Inflammatory macrophage (primary cell): ENCODE measurements around the gene TUBB1.

ENCODE experiments used
- DNase-seq, 2 donors: peaks; one replicate each; pipeline ENCODE4 v3.0.0-alpha.2; 2020 to 2022

The TUBB1 gene

DNA sequence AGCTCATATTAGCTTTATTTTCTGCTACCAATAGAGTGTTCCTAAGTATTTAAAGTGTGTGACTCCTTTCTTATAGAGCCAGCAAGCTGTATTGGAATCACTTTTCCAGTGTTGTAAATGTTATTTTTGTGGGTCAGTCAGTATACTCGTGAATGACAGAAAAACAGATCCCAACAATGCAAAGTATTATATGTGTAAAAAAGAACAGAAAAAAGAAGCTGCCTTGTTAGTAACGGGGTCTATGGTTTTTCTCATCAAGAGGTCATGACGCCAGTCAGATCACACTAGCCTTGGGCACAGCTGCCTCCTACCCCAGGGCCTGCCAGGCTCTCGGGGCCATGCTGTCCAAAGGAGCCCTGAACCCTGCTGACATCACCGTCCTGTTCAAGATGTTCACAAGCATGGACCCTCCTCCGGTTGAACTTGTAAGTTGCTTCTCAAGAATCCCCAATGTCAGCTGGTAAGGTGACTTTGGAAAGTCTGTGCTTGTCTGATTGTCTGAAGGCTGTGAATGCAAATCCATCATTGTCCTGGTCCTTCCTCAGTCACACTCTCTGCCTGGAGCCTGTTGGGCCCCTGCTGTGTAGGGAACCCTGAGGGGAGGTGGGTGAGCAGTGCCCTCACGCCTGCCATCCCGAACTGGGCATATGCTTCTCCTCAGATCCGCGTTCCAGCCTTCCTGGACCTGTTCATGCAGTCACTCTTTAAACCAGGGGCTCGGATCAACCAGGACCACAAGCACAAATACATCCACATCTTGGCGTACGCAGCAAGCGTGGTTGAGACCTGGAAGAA lies 28.4 kb upstream of the TUBB1 start:
- no peak for DNase-seq

DNA sequence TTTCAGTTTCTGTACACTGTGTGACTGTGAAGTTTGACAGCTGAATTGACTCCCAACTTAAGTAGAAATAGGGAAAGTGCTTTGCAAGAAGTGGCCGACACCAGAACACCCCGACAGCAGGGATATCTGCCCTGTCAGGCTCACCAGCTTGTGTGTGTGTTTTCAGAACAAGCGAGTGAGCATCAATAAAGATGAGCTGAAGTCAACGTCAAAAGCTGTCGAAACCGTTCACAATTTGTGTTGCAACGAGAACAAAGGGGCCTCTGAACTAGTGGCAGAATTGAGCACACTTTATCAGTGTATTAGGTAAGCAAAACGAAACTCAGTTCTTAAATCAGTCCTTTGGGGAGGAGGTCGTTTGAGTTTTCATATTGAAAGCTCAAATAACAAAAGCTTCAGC lies 27.5 kb upstream of the TUBB1 start:
- DNase-seq, result no peak

DNA sequence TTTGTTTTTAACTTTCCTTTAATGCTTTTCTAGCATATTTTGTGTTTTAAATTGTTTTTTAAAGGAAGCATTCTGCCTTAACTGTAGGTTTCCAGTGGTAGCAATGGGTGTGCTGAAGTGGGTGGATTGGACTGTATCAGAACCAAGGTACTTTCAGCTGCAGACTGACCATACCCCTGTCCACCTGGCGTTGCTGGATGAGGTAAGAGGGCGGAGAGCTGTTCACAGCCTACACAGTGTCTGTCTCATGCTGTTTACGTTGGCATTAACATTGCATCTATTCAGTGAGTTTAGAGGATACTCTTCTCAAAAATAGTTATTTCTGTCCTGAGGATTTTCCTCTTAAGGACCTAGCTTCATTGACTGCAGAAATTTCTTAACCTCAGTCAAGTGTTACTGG lies 26.3 kb upstream of the TUBB1 start:
- no peak for DNase-seq

DNA sequence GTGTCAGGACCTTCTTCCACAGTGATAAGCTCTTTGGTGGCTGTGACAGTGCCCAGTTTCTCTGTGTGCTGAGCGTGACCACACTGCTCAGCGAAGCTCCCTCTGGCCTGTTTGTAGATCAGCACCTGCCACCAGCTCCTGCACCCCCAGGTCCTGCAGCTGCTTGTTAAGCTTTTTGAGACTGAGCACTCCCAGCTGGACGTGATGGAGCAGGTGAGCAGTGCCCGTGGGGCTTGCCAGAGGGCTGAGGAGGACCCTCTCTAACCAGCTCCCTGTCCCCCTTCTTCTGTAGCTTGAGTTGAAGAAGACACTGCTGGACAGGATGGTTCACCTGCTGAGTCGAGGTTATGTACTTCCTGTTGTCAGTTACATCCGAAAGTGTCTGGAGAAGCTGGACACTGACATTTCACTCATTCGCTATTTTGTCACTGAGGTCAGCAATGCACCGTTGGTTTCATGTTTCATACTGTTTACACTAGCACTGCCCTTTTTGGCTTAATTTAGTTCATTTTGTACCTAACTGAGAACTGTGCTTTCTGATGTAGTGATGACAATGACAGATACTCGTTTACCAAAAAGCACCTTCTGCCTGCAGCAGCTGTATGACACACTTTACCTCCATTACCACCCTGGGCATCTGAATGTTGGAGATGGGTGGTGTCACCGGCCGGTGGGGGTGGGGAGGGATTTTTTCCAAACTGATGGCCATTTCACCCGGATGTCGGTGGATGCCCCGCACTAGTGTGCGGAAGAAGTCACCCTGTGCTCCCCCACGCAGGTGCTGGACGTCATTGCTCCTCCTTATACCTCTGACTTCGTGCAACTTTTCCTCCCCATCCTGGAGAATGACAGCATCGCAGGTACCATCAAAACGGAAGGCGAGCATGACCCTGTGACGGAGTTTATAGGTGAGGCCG lies 25.6 kb upstream of the TUBB1 start:
- DNase-seq, result no peak

- no peak for DNase-seq
Measured at GRCh38 chr20:58994390-58995159, 24.7 kb upstream of the TUBB1 start.

DNA sequence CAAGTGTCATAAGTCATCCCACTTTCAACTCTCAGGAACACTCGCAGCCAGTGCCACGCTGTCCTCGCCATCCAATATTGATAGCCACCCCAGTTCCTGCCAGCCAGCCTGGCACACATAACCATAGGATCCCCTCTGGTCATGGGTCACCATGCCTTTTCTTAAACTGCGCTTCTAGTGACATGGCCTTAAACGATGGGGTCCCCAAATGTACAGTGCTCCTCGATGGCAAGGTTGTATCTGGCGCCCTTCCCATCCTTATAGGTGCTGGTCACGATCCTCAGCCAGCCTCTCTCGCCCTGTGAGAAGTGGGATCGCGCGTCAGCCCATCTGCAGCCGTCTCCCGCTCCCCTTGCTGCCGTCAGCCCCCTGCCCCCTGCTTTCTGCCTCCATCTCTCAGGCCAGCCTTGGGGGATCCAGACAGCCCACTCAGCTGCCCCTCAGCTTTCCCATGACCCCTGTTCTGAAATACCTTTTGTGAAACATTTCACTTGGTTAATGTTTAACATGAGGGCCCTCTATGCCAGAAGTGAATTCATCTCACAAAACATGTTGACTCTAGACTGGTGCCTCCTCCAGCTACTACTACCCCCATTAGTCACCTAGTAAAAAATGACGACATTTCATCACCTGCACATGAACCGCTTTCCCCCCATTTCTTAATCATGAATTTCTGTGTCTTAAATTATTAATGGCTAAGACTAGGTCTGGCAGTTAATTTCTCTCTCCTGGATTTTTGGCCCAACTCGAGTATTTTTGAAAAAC lies 23.6 kb upstream of the TUBB1 start:
- DNase-seq, result no peak

- no peak for DNase-seq
Measured at GRCh38 chr20:58996226-58996611, 23.0 kb upstream of the TUBB1 start.

GRCh38 chr20:58997141-58997770 lies 22.0 kb upstream of the TUBB1 start:
- no peak for DNase-seq

- DNase-seq, result no peak
Measured at GRCh38 chr20:58998656-58999055, 20.6 kb upstream of the TUBB1 start.

DNA sequence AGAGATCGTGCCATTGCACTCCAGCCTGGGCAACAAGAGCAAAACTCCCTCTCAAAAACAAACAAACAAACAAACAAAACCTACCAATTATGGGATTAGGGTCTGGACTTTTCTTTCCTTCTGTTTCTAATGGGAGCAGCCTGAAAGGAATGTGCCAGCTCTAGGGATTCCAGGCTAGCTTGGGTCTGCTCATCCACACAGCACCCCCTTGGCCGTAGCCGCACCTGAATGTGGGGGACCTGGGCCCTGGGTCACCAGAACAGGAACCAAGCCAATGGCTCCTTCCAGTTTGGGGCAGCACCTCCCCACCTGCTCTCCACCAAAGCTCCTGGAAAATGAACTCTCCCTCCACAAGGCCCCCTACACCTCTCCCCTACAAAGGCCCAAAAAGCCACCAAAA lies 18.9 kb upstream of the TUBB1 start:
- no peak for DNase-seq

- no peak for DNase-seq
Measured at GRCh38 chr20:59001068-59001448, 18.2 kb upstream of the TUBB1 start.

GRCh38 chr20:59001449-59002171 lies 17.6 kb upstream of the TUBB1 start:
- DNase-seq, result peak in 1 of 2 donors; percentile 9

DNA sequence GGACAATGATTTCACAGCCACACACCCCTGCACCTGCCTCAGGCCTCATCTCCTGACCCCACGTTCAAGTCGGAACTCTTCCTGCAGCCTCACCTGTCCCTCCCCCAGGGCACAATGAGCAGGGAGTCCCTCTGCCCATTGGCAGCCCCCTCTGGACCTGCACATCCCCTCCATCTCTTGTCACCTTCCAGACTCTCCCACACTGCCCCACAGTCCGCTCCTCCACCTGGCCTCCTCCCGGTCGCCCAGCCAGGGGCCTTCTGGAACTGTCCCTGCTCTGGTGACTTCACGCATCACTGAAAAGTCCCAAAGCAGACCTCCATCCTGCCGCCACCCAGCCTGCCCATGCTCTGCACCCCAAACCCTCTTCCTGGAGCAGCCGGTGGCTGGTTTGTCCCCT lies 16.8 kb upstream of the TUBB1 start:
- no peak for DNase-seq

GRCh38 chr20:59002874-59003399 lies 16.3 kb upstream of the TUBB1 start:
- DNase-seq, result no peak

DNA sequence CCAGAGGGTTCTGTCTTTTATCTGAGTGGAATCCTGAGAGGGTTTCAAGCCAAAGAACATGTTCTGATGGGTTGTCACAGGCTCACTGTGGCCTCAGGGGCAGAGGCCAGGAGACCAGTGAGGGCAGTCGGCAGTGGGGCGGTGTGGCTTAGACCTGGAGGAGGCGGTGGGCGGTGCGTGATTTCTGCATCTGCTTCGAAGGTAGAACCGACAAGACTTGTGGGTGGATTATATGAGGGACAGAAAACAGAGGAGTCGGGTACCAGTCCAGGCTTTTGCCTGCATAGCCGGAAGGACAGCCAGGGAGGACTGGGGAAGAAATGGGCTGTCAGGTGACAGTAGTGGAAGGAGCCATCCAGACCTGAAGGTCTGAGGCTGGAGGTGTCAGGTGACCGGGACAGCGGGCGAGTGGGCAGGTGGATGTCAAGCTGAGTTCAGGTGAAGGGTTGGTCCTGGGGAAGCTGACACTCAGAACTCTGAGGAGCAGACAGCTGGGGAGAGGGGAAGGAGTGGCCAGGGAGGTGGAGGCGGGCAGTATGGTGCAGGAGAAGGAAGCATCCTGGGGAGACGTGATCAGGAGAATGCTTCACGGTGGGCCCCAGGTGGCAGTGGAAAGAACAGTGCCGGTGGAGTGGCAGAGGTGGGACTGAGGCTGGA lies 15.3 kb upstream of the TUBB1 start:
- DNase-seq, result no peak

DNA sequence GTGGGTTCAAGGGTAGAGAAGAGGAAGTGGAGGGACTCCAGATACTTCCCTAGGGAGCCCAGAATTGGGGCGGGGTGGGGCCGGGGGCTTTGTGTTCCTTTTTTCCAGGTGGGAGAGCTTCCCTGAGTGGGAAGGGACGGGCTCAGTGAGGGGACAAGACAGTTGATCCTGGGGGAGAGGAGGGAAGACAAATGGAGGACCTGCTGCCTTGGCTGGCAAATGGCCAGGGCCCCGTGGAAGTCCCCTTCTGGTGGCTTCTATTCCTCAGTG lies 14.8 kb upstream of the TUBB1 start:
- DNase-seq, result peak in 1 of 2 donors; percentile 88

DNA sequence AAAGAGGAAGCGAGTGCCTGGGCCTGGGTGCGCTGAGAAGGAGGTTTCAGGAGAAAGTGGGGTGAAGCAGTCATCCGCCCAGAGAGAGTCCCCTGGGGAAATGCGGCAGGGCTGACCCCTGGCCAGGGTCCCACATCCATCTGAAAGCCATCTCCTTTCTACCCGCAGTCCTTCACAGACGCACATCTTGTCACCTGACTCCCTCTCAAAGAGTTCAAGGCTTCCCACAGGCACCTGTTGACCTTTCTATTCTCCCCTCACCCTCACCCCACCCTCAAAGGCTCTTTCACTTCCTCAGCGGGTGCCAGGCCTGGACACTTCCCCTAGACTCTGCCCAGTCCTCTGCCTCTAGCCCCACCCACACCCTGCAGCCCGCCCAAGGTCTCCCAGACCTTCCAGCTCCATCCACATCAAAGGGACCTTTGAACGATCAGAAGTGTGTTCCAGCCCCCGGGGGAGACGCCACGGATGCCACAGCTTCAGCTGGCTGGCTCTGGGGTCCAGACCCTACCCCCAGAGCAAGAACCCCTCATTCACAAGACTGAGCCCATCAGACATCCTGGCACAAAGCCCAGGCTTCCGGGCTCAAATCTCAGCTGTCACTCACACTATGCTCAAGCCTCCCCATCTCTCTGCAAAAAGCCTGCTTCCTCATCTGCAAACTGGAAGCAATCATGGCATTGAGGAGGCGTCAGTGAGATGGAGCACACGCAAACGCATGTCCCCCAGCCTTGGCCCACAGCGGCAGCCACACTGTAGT lies 14.3 kb upstream of the TUBB1 start:
- DNase-seq, result peak; percentile 85 to 87

DNA sequence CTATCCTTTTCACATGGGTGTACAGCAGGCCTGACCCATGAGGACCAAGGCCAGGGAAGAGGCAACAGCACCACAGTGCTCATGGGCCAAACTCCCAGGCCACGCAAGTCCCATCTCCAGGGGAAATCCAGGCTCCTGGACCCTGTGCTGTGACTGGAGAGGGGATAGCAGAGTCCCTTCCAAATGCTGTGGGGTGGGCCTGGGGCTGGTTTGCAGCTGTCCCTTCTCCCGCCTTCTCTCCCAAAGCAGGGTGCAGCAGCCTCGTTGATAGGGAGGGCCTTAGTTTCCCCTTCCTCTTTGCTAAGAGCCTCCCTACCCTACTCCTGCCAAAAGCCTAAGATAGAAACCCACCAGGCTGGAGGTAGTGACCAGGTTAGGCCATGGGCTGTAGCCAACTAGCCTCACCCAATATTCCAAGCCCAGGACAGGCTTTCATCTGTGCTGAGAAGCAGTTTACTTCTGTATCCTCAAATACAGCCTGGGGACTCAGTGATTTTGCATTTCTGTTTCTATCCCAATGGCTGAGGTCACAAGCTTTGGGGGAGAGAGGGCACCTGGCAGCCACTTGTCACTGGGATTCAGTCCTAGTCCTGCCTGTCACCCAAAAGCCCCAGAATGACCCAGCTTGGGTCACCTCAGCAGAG lies 13.6 kb upstream of the TUBB1 start:
- no peak for DNase-seq

DNA sequence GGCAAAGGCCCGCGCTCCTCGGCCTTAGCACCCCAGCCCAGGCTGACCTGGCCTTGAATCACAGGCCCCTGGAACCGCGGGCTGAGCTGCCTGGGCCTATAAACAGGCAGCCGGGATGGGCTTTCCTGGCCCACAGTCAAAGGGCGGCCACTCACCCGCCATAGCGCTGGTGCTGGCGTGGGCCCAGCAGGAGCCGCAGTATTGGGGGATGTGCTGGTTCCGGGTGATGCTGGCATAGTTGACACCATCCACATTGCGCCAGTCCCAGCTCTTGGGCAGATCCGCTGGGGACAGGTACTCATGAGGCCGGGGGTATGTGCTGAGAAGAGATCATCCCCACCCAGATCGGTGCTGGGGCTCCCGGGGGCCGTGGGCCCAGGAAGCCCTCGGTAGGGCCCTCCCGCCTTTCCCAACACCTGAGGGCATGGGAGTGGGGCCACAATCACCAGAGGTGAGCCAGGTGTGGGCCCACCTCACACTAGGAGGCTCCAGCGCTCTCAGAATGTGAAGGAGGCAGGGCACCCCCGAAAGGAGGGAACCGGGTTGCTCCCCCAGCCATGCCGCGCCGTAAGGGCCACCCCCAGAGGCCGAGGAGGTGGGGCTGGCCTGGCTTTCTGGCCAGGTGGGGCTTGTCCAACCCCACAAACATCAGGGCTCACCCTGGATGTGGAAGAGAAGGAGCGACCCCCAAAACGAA lies 12.9 kb upstream of the TUBB1 start:
- DNase-seq, result peak in 1 of 2 donors; percentile 14
